Neuronal stem cell (in vitro differentiated cells): ENCODE results near the gene CUX1.

ENCODE experiments used
- DNase-seq: peaks from one replicate; pipeline ENCODE4 v3.0.0-alpha.2; 2013; ENCODE audit warnings: low spot score
- H2AFZ ChIP-seq: one replicate; pipeline ENCODE4 v1.6.1; 2013; ENCODE audit warnings: mild to moderate bottlenecking, low read length, inconsistent platforms
- H2AK5ac ChIP-seq: 2 replicates; pipeline ENCODE4 v1.6.1; 2013; ENCODE audit warnings: low read depth, mild to moderate bottlenecking, inconsistent platforms, low read length, moderate library complexity, mixed read lengths
- H2BK120ac ChIP-seq: 2 replicates; pipeline ENCODE4 v1.6.1; 2013; ENCODE audit warnings: low read depth, mild to moderate bottlenecking, inconsistent platforms, low read length, moderate library complexity, mixed read lengths
- H2BK12ac ChIP-seq: one replicate; pipeline ENCODE4 v1.6.1; 2013; ENCODE audit warnings: low read length, inconsistent platforms
- H2BK15ac ChIP-seq: 2 replicates; pipeline ENCODE4 v1.6.1; 2013; ENCODE audit warnings: mild to moderate bottlenecking, low read length, inconsistent platforms, mixed read lengths
- H2BK5ac ChIP-seq: one replicate; pipeline ENCODE4 v1.6.1; 2013; ENCODE audit warnings: inconsistent platforms, mild to moderate bottlenecking, low read length, moderate library complexity
- H3K14ac ChIP-seq: one replicate; pipeline ENCODE4 v1.6.1; 2013; ENCODE audit warnings: low read length, inconsistent platforms
- H3K18ac ChIP-seq: 2 replicates; pipeline ENCODE4 v1.6.1; 2013; ENCODE audit warnings: low read length, inconsistent platforms
- H3K23ac ChIP-seq: 2 replicates; pipeline ENCODE4 v1.6.1; 2013; ENCODE audit warnings: low read depth, mild to moderate bottlenecking, mixed read lengths, low read length, inconsistent platforms; ENCODE audit not compliant: poor library complexity
- H3K27ac ChIP-seq: replicated peaks from 3 replicates; pipeline ENCODE4 v1.5.1; 2013; ENCODE audit warnings: low read length, inconsistent platforms
- H3K27me3 ChIP-seq, 3 experiments: 2 replicates each; pipeline ENCODE4 v1.6.1; 2013; ENCODE audit warnings: low read length in 3 of 3, mild to moderate bottlenecking in 2 of 3, inconsistent platforms in 1 of 3, low read depth in 1 of 3, mixed read lengths in 1 of 3, moderate library complexity in 1 of 3; ENCODE audit not compliant: control insufficient read depth in 3 of 3, insufficient read depth in 3 of 3
- H3K36me3 ChIP-seq, 2 donors: replicated peaks in 1 of 2; 2 replicates each; pipeline ENCODE4 v1.6.1; 2013; ENCODE audit warnings: low read length in 2 of 2; ENCODE audit not compliant: control insufficient read depth in 2 of 2, insufficient read depth in 2 of 2
- H3K4ac ChIP-seq: 2 replicates; pipeline ENCODE4 v1.6.1; 2013; ENCODE audit warnings: inconsistent platforms, mild to moderate bottlenecking, low read length, moderate library complexity
- H3K4me1 ChIP-seq, 2 donors: 1 replicate in 1 of 2; 2 replicates in 1 of 2; pipeline ENCODE4 v1.6.1; 2013; ENCODE audit warnings: low read length in 2 of 2, low read depth in 1 of 2; ENCODE audit not compliant: control insufficient read depth in 2 of 2, insufficient read depth in 1 of 2
- H3K4me2 ChIP-seq: one replicate; pipeline ENCODE4 v1.6.1; 2013; ENCODE audit warnings: mild to moderate bottlenecking, low read length, inconsistent platforms; ENCODE audit not compliant: insufficient read depth, poor library complexity, severe bottlenecking
- H3K4me3 ChIP-seq, 2 donors: 2 replicates each; pipeline ENCODE4 v1.5.1; 2013; ENCODE audit warnings: low read length in 2 of 2, mild to moderate bottlenecking in 2 of 2, inconsistent platforms in 1 of 2, moderate library complexity in 1 of 2
- H3K79me1 ChIP-seq: one replicate; pipeline ENCODE4 v1.6.1; 2013; ENCODE audit warnings: low read depth, mild to moderate bottlenecking, inconsistent platforms, low read length, moderate library complexity
- H3K9ac ChIP-seq: one replicate; pipeline ENCODE4 v1.6.1; 2013; ENCODE audit warnings: mild to moderate bottlenecking, low read depth, low read length, inconsistent platforms; ENCODE audit not compliant: poor library complexity
- H3K9me3 ChIP-seq, 2 donors: replicated peaks in 1 of 2; 2 replicates each; pipeline versions ENCODE3 to v1.6.1; 2013; ENCODE audit warnings: low read length in 2 of 2, mild to moderate bottlenecking in 2 of 2, inconsistent platforms in 1 of 2, low read depth in 1 of 2, mixed read lengths in 1 of 2, moderate library complexity in 1 of 2; ENCODE audit not compliant: control insufficient read depth in 2 of 2, insufficient read depth in 1 of 2
- H4K8ac ChIP-seq: one replicate; pipeline ENCODE4 v1.6.1; 2013; ENCODE audit warnings: low read depth, mild to moderate bottlenecking, inconsistent platforms, low read length, moderate library complexity
- H4K91ac ChIP-seq: one replicate; pipeline ENCODE4 v1.6.1; 2013; ENCODE audit warnings: low read length, low read depth, mild to moderate bottlenecking, inconsistent platforms; ENCODE audit not compliant: poor library complexity
- WGBS, 2 donors: extraction: QIAGEN DNeasy Blood & Tissue Kit; methylation state at CpG; one replicate each; pipeline ENCODE4 v1.1.7; 2013; ENCODE audit warnings: missing lambda C conversion rate in 2 of 2, mixed read lengths in 1 of 2; ENCODE audit not compliant: insufficient read length in 2 of 2, insufficient replicate concordance in 1 of 2; ENCODE audit errors: extremely low coverage in 2 of 2; 5-methylcytosine and 5-hydroxymethylcytosine counted together

Gene CUX1

GRCh38 chr7:102201576-102201975 lies 384.1 kb downstream of the CUX1 start:
- H3K36me3 ChIP-seq: peaks cover 57 to 97% of the 10 kb centered on the region in 2 donors

GRCh38 chr7:102202556-102202955 lies 385.1 kb downstream of the CUX1 start:
- H3K4me1 ChIP-seq: no peaks in the 10 kb centered on the region
- H3K4me3 ChIP-seq: no peak overlapping the region
- H3K36me3 ChIP-seq: peaks cover 49 to 95% of the 10 kb centered on the region in 2 donors
- H2BK12ac ChIP-seq: no peak overlapping the region
- no peak overlapping the region for H3K27ac ChIP-seq
- H4K91ac ChIP-seq: no peak overlapping the region
- no peaks in the 10 kb centered on the region for H3K9me3 ChIP-seq
- no peak overlapping the region for H2AFZ ChIP-seq
- peaks cover 13% of the 10 kb centered on the region for H3K79me1 ChIP-seq
- H2BK120ac ChIP-seq: no peak overlapping the region
- peak overlapping the region; percentile 11 for H2BK5ac ChIP-seq
- no peak for DNase-seq
- no peak overlapping the region for H2AK5ac ChIP-seq
- H3K27me3 ChIP-seq: no peaks in the 10 kb centered on the region
- no peak overlapping the region for H4K8ac ChIP-seq
- no peak overlapping the region for H2BK15ac ChIP-seq
- no peak overlapping the region for H3K4me2 ChIP-seq
- H3K23ac ChIP-seq: no peak overlapping the region
- H3K18ac ChIP-seq: no peak overlapping the region
- H3K4ac ChIP-seq: no peak overlapping the region
- H3K14ac ChIP-seq: no peak overlapping the region
- no CpG with 5 or more reads among the region's 6 CpGs for WGBS, 2 donors
- no peak overlapping the region for H3K9ac ChIP-seq

More at GRCh38 chr7:102201576-102201975, 384.1 kb downstream of the CUX1 start:
- Histone ChIP-seq H2AK5ac (no peak overlapping the region), H3K27ac (no peak overlapping the region), H2AFZ (no peak overlapping the region), H2BK120ac (peak overlapping the region; percentile 24), H3K27me3 (no peaks in the 10 kb centered on the region), H3K4me1 (no peaks in the 10 kb centered on the region), H3K9ac (no peak overlapping the region), H3K4me2 (no peak overlapping the region), H3K4ac (no peak overlapping the region), H3K79me1 (peaks cover 13% of the 10 kb centered on the region), H3K23ac (peak overlapping the region; percentile 63), H2BK15ac (no peak overlapping the region), H3K18ac (no peak overlapping the region), H2BK12ac (no peak overlapping the region), H3K14ac (no peak overlapping the region), H4K8ac (no peak overlapping the region), H4K91ac (no peak overlapping the region), H3K9me3 (no peaks in the 10 kb centered on the region), H3K4me3 (no peak overlapping the region), H2BK5ac (no peak overlapping the region)
- DNase-seq: no peak
- WGBS, 2 donors: no CpG with 5 or more reads among the region's 27 CpGs

GRCh38 chr7:102203218-102203617 lies 385.8 kb downstream of the CUX1 start:
- no peaks in the 10 kb centered on the region for H3K9me3 ChIP-seq
- H3K14ac ChIP-seq: no peak overlapping the region
- H4K91ac ChIP-seq: no peak overlapping the region
- H3K18ac ChIP-seq: no peak overlapping the region
- H2AFZ ChIP-seq: no peak overlapping the region
- no peak overlapping the region for H2BK120ac ChIP-seq
- no peak overlapping the region for H3K9ac ChIP-seq
- no peak overlapping the region for H3K4me2 ChIP-seq
- H3K4me3 ChIP-seq: no peak overlapping the region
- H2BK12ac ChIP-seq: no peak overlapping the region
- peaks cover 48 to 91% of the 10 kb centered on the region in 2 donors for H3K36me3 ChIP-seq
- no peaks in the 10 kb centered on the region for H3K4me1 ChIP-seq
- H3K23ac ChIP-seq: no peak overlapping the region
- WGBS, 2 donors: no CpG with 5 or more reads among the region's 12 CpGs
- H2BK15ac ChIP-seq: no peak overlapping the region
- H3K27ac ChIP-seq: no peak overlapping the region
- no peaks in the 10 kb centered on the region for H3K27me3 ChIP-seq
- H3K79me1 ChIP-seq: peaks cover 15% of the 10 kb centered on the region
- H2BK5ac ChIP-seq: no peak overlapping the region
- no peak overlapping the region for H4K8ac ChIP-seq
- H2AK5ac ChIP-seq: no peak overlapping the region
- no peak overlapping the region for H3K4ac ChIP-seq
- no peak for DNase-seq

GRCh38 chr7:102204212-102204611 lies 386.8 kb downstream of the CUX1 start:
- Histone ChIP-seq H3K9ac (peak overlapping the region; percentile 72), H2BK12ac (no peak overlapping the region), H3K27me3 (no peaks in the 10 kb centered on the region), H3K36me3 (peaks cover 44 to 83% of the 10 kb centered on the region in 2 donors), H2AFZ (no peak overlapping the region), H3K14ac (peak overlapping the region; percentile 38), H3K4me3 (no peak overlapping the region), H2BK15ac (no peak overlapping the region), H3K9me3 (no peaks in the 10 kb centered on the region), H4K91ac (no peak overlapping the region), H2BK120ac (no peak overlapping the region), H3K4me2 (no peak overlapping the region), H2AK5ac (no peak overlapping the region), H3K18ac (peak overlapping the region; percentile 35), H4K8ac (no peak overlapping the region), H3K4ac (no peak overlapping the region), H2BK5ac (peak overlapping the region; percentile 82), H3K4me1 (peaks cover 0 to 4% of the 10 kb centered on the region in 2 donors), H3K23ac (peak overlapping the region; percentile 93), H3K79me1 (peaks cover 16% of the 10 kb centered on the region), H3K27ac (no peak overlapping the region)
- WGBS, 2 donors: no CpG with 5 or more reads among the region's 16 CpGs
- no peak for DNase-seq
